AG04449 (cell line): ENCODE results near the gene GNAI3.
A peak's percentile ranks its signal among the peaks of the same experiment; 100 is the strongest.

Experiments
- CTCF ChIA-PET: fragments of 350-600 bp; formaldehyde crosslinking; extraction: SDS; loops from one replicate; lab custom pipeline; 2021; ENCODE audit warnings: antibody characterized with exemption; lab: Yijun Ruan, JAX
- POLR2A ChIA-PET: fragments of 400-600, 350-600 bp; formaldehyde crosslinking; extraction: SDS; loops from one replicate; lab custom pipeline; 2020; ENCODE audit warnings: antibody characterized with exemption, inconsistent platforms; lab: Yijun Ruan, JAX
- DNase-seq: peaks from one replicate; pipeline ENCODE4 v3.0.0-alpha.2; 2010; ENCODE audit warnings: low read depth, low spot score
- H3K4me3 ChIP-seq: 2 replicates; pipeline ENCODE4 v1.5.1; 2011; ENCODE audit warnings: low read depth, mild to moderate bottlenecking, control low read depth, low read length
- TF ChIP-seq, protein P1 (sequence below): IDR thresholded peaks from one replicate; pipeline ENCODE4 v1.5.1; 2011; ENCODE audit warnings: mild to moderate bottlenecking, moderate library complexity, low read length, control low read depth, inconsistent platforms; ENCODE audit not compliant: insufficient read depth; ENCODE audit errors: missing control alignments

The GNAI3 gene

DNA sequence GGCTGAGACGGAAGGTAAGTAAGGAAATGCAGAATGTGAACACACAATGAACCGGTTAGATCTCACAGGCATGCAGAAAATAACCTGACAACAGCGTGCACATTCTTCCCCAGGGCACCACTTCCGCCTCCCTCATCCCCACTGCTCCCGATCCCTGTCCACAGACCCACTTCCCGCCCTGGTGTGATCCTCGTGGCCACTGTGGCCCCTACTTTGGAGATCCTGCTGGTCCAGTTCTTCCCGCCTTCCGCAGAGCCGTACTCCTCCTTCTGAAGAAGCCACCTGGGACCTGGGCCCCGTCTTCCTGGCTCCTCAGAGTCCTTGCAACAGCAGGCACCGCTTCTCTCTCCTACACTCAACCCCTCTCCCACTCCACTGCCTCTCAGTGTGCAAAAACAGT lies 106.1 kb downstream of the GNAI3 start:
- TF ChIP-seq, protein P1, sequence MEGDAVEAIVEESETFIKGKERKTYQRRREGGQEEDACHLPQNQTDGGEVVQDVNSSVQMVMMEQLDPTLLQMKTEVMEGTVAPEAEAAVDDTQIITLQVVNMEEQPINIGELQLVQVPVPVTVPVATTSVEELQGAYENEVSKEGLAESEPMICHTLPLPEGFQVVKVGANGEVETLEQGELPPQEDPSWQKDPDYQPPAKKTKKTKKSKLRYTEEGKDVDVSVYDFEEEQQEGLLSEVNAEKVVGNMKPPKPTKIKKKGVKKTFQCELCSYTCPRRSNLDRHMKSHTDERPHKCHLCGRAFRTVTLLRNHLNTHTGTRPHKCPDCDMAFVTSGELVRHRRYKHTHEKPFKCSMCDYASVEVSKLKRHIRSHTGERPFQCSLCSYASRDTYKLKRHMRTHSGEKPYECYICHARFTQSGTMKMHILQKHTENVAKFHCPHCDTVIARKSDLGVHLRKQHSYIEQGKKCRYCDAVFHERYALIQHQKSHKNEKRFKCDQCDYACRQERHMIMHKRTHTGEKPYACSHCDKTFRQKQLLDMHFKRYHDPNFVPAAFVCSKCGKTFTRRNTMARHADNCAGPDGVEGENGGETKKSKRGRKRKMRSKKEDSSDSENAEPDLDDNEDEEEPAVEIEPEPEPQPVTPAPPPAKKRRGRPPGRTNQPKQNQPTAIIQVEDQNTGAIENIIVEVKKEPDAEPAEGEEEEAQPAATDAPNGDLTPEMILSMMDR: no peak
- no peak overlapping the region for H3K4me3 ChIP-seq
- CTCF ChIA-PET: interaction anchor here (0.9 to 16.1 kb wide), 3 partner anchors 16 to 329 kb away, joined by 4 to 344 read pairs (median 228); no protein-coding TSS in a partner anchor
- POLR2A ChIA-PET: no interaction called here
- DNase-seq: no peak

DNA sequence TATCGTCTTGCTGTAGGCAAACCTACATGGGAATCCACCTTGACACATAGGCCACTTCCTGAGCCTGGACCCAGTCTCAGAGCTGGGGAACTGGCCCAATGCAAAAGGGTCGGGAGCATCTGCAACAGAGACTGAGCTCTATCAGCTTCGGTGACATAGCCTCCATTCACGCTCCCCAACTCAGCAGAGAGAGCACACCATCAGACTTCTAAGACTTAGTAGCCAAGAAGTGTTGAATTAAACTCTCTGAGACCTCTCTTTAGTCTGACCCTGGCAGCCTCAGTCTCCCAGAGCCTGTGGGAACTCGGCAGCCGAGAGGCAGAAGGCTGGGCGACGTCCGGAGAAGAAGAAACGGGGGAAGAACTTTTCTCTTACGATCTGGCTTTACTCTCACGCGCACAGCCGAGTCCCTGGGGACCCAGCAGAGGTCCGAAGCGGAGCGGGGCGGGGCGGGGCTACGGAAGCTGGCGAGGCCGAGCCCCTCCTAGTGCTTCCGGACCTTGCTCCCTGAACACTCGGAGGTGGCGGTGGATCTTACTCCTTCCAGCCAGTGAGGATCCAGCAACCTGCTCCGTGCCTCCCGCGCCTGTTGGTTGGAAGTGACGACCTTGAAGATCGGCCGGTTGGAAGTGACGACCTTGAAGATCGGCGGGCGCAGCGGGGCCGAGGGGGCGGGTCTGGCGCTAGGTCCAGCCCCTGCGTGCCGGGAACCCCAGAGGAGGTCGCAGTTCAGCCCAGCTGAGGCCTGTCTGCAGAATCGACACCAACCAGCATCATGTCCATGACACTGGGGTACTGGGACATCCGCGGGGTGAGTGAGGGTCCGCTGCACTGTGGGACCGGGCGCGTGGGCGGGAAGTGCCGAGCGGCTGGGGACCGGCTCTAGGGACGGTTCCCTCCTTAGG lies 107.5 kb downstream of the GNAI3 start, which contains the start of gene GSTM4:
Gene GSTM4, plus strand, starts transcription at position 485 of the 905 bp plus-strand sequence. Its CDS starts 291 bp downstream, at position 776.
- ChIA-PET POLR2A (interaction anchor here (0.6 kb wide), 1 partner anchor 347 kb away, joined by 4 read pairs; no protein-coding TSS in a partner anchor), CTCF (interaction anchor here (1.9 to 16.1 kb wide), 3 partner anchors 17 to 123 kb away, joined by 5 to 344 read pairs (median 228); no protein-coding TSS in a partner anchor)
- H3K4me3 ChIP-seq: peak within 1 kb of the TSS; percentile 78
- DNase-seq: no peak
- TF ChIP-seq, protein P1: peak; percentile 18

DNA sequence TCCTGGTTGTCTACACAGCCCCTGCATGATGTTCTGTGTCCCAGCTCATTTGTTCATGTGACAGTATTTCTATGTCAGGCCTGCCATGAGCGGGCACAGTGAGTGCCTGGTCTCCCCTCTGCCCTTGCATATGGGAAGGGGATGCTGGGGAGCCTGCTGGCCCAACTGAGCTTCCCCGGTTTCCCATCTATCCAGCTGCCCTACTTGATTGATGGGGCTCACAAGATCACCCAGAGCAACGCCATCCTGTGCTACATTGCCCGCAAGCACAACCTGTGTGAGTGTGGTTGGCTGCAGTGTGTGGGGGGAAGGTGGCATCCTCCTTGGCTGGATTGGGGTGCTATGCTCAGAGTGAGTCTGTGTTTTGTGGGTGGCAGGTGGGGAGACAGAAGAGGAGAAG lies 109.0 kb downstream of the GNAI3 start:
- CTCF ChIA-PET: interaction anchor here (1.9 to 16.1 kb wide), 3 partner anchors 19 to 125 kb away, joined by 5 to 344 read pairs (median 228); no protein-coding TSS in a partner anchor
- POLR2A ChIA-PET: interaction anchor here (0.6 kb wide), 1 partner anchor 254 kb away, joined by 3 read pairs; no protein-coding TSS in a partner anchor

DNA sequence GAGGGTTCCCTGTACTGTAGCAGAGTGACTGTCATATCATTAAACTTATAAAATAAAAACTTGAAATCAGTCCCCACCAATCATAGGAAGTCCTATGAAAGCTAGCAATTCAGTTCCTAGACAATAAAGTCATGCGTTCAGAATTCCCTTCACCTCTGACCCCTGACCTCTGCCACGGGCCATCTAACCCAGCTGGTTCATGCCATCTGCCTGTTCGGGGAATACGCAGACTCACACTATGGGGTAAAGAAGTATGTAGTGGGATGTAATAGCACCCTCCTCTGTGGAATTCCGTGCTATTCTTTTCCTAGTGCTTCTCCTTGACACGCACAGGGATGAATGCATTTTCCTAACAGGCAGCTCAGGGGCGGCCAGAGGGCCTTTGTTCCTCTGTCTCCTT lies 109.6 kb downstream of the GNAI3 start:
- TF ChIP-seq, protein P1: no peak
- H3K4me3 ChIP-seq: no peak overlapping the region
- DNase-seq: no peak
- ChIA-PET CTCF (interaction anchor here (0.7 to 16.1 kb wide), 4 partner anchors 19 to 126 kb away, joined by 3 to 344 read pairs (median 116); no protein-coding TSS in a partner anchor), POLR2A (interaction anchor here (0.6 to 0.7 kb wide), 2 partner anchors 20 to 254 kb away, joined by 3 read pairs; no protein-coding TSS in a partner anchor)

More for the DNA sequence above, 109.0 kb downstream of the GNAI3 start:
- DNase-seq: no peak
- TF ChIP-seq, protein P1: no peak
- no peak overlapping the region for H3K4me3 ChIP-seq

DNA sequence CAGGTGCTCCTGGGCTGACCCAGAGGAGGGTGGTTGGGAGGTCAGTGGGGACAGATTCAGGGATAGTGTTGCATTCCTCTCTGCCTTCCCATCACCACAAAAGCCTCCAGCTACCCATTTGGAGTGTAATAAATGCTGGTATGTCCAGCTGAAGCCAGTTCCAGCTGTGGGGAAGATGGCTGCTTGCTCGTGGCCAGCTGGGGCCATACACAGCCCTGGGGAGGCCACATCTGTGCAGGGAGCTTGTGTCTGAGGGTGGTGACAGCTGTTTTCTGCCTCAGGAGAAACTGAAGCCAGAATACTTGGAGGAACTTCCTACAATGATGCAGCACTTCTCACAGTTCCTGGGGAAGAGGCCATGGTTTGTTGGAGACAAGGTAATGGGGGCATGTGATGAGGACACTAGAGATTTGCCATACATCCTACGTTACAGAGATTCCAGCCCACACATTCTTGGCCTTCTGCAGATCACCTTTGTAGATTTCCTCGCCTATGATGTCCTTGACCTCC lies 110.2 kb downstream of the GNAI3 start:
- no peak overlapping the region for H3K4me3 ChIP-seq
- CTCF ChIA-PET: interaction anchor here (11.7 to 16.1 kb wide), 2 partner anchors 20 to 114 kb away, joined by 228 to 344 read pairs; no protein-coding TSS in a partner anchor
- POLR2A ChIA-PET: interaction anchor here (0.7 kb wide), 1 partner anchor 21 kb away, joined by 3 read pairs; no protein-coding TSS in a partner anchor
- TF ChIP-seq, protein P1: no peak
- DNase-seq: no peak
